Kidney tubule cell (primary cell): Measurements from ENCODE around the gene ARHGAP6.
"Not testable (repeated sequence)": the region's sequence is repeated elsewhere in the genome, so short reads cannot be mapped to it uniquely, and the experiment has no call there.

Experiments
- DNase-seq: peaks from one replicate; pipeline ENCODE4 v3.0.0-alpha.2; 2018; ENCODE audit warnings: low spot score

ARHGAP6 gene

DNA sequence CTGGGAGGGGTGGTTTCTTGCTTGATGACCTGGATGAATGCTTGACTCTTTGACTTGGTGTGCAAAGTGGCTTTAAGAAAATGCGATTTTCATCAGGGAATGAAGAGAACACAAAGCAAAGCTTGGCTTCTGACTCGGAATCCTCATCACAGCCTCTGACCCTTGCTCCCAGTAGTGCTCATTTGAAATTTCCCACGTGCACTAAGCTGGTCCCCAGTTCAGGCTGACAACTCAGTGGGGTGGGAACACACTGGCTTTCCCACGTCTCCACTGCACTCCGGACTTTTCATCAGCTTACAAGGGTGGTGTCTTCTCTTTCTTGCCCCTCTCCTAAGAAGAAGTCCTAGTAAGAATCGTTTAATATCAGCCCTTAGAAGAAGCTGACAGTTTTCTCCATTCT is 501.3 kb downstream of the ARHGAP6 start:
- DNase-seq, result no peak

DNA sequence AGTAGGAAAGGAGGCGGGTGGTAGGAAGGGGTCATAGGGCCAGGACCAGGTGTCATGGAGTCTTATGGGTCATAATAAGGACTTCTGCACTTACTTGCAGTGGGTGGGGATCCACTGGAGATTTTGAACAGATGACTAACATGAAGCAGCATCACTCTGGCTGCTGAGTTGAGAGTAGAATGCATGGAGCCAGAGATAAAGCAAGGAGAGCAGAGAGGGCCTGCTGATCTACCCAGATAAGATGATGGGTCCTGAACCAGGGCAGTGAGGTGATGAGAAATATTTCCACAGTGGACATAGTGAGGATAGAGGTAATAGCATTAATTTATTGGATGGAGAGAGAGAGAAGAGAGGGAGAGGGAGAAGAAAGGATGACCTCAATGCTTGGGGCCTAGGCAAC is 506.6 kb downstream of the ARHGAP6 start:
- DNase-seq, result no peak

DNA sequence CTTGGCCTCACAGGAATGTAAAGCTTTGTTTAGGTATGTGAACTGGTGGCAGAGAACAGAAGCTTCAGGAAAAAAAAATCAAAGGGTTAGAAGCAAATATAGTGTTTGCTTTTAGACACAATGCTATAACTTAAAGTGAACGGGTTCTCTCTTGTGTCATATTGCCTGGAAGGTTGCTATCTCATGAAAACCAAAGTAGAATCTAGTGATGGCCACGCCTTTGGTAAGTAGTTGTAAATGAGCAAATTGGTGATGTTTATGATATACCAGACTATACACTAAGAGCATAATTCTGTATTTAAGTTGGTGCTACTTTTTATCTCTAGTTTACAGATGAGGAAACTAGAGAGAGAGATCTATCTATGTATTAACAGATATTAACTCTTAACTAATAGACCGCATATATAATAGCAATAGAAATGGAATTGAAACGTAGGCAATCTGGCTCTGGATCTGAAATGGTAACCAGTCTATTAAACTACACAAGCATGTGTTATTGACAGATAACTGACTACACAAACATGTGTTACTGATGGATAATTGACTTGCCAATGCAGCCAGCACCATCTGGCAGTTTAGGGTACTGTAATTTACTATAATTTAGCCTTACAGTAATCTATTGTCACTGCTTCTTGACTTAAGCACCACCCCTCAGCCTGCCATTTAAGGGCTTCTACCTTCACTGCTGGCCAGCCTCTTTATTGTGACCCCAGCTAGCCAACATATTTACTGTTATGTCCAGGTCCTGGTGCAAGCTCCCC is 513.7 kb downstream of the ARHGAP6 start:
- DNase-seq, result no peak

DNA sequence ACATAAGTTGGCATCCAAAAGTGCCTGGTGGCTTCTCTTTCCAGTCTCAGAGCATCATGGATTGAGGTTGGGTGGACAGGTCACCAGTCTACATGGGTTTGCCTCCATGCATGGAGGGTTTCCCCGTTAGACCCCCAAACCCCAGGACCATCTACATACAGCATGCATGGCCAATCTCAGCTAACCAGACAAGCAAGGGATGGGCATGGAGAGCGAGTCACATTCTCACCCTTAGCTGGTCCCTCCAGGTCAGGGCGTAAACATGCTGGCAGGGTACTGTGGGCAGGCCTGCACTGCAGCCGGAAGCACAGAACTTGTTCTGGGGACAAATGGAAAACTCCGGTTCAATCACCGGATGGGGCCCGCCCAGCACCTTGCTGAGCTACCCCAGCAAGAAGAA is 517.3 kb downstream of the ARHGAP6 start:
- no peak for DNase-seq

DNA sequence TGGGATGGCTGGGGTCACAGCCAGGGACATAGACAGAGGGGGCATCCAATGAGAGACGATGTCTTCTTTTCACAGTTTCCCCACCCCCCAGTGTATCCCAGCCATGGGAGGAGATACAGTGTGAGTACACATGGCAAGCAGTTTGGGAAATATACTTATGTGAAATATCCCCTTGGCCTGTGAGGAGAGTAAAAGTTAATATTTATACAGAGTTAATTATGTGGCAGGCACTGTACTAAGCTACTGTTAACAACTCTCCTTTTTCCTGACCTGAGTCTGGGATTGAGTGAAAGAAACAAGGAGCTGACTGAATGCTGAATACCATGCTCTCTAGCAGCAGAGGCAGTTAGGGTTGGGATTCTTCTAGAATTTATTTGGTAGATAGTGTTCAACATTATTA is 519.3 kb downstream of the ARHGAP6 start:
- peak; percentile 4 for DNase-seq

DNA sequence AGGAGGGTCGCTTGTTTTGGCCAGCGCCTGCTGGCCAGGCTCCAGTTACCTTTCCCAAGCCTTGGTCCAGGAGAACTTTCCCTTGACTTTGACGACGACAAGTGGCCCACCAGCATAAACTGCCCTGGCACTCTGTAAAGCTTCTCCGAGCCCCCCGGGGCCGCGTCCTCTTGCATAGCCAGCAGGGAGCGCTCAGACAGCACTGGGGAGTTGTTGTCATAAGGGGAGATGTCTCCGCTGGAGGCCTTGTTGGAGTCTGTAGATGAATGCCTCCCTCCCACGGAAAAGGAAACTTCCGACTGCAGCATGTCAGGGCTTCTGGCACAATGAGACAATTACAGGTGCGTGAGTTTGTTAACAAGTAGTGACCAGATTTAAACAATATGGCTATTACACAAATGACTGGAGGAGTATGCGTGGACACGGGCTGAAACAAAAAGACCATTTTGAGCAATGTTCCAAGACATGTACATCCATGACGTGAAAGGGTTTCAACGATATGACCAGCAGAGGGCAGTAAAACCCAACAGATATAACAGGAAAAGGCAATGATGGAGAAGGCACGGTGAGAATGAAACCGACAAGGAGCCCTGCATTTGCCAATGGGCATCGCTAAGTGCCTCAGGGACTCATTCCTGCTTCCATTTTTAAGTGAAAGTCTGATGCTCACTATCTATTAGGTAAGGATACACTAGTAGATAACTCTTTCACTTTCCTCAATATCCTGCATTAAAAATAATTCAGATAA is 521.6 kb downstream of the ARHGAP6 start:
- DNase-seq, result peak; percentile 79

DNA sequence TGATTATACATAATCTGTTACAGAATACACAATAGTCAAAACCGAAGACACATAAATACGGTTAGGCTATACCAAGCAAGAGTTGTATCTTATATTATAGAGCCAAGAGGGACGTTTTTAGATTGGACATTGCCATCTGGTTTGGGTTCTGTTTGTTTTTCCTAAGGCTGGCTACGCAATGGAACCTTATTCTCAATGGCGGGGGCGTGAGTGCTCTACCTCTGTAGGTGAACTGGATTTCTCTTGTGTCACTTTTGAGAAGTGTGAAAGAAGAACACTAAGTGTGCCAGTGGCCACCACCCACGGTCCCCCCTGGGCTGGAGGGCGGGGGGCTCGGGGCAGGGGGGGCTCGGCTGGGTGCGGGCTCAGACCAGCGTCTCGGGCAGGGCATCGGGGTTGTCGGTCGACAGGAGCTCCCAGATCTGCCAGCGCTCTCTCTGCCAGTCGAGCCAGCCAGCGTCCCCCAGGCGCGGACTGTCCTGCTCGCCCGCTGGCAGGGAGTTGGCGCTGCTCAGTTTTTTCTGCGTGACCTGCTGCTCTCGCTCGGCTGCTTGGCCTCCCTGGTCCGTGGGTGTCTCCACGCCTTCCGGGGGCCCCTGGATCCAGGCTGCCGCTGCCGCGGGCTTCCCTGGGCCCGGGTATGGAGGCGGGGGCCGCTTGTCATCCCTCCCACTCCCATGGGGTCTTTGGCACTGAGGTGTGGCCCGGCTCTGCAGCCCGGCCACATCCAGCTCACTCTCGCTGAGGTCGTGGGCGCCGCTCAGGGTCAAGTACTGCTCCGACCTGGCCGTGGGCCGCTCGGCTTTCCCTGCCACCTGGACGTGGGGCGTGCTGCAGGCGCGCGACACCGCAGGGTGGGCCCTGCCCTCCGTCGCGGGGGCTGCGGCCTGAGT is 527.0 kb downstream of the ARHGAP6 start:
- no peak for DNase-seq

DNA sequence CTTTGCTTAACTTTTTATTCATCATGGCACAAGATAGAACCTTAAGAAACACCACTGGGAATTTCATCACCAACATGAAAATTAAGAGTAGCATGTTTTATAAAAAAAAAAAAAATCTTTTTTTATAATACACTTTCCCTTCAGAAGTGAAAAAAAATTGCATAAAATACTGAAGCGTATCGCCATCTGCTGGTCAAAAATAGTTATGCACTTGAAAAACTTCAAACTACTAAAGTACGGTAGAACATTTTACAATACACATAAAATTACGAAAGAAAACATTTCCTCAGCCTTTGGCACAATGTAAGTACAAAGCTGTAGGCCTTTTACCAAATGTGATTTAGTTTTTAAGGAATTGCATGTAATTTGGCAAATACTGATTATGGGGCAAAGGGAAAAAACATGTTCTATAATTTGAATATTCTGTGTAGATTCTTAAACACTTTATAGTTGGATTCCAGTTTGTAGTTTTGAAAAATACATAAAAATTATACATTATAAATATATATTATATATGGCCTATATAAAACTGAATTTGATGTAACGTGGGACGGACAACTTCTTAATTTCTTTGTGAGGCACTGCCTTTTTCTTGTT is 528.1 kb downstream of the ARHGAP6 start:
- peak; percentile 29 for DNase-seq

DNA sequence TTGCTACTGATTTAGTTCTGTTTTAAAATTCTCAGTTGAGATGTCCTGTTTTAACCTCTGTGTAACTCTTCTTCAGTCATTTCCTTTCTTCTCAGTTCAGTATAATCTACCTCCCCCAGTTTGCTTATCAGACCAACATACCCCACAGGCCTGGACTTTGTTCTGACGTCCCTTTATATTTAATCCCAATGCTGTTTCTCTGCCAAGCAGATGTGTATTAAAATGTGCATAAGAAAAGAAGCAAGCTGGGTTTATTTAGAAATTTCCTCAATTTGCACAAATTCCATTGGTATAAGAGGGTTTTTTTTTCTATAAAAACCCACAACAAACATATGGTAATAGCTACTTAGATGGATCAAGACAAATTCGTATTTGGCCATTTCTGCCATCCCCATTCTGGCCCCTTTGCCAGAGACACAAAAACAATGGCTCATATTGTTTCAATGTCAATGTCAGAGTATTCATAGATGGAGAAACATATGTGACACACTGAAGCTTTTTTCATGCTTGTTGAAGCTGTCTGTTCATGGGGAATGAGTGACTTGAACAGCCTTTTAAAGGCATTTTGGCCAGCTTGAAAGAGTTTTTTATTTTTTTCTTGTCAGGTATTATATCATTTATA is 530.0 kb downstream of the ARHGAP6 start:
- DNase-seq, result no peak

DNA sequence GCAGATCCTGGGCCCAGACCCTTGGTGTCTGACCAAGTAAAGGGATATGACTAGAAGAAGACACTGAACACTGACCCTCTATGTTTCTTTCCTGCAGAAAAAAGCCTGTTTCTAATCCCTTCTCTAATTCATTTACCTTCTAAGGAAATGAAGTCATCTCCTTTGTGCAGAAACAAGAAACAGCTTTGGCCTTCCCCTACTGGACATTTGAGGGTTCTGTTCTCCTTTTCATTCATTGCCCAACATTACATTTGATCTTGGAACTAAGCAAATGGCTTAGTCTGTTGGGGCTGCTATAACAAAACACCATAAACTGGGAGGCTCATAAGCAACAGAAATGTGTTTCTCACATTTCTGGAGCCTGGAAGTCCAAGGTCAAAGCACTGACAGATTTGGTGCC is 534.6 kb downstream of the ARHGAP6 start:
- no peak for DNase-seq

DNA sequence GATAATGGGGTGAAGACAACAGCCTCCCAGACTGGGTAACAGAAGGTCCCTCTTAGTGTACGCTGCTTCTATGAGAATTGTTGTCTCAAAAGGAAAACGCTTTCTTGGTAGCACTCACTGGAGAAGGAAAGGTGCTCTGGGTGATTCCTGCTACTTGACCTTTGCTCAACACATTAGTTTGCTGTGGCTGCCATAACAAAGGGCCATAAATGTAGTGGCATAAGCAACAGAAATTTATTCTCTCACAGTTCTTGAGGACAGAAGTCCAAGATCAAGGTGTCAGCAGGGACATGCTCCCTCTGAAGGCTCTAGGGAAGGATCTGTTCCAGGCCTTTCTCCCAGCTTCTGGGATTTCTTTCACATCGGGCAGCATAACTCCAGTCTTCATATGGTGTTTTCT is 535.6 kb downstream of the ARHGAP6 start:
- DNase-seq, result no peak

DNA sequence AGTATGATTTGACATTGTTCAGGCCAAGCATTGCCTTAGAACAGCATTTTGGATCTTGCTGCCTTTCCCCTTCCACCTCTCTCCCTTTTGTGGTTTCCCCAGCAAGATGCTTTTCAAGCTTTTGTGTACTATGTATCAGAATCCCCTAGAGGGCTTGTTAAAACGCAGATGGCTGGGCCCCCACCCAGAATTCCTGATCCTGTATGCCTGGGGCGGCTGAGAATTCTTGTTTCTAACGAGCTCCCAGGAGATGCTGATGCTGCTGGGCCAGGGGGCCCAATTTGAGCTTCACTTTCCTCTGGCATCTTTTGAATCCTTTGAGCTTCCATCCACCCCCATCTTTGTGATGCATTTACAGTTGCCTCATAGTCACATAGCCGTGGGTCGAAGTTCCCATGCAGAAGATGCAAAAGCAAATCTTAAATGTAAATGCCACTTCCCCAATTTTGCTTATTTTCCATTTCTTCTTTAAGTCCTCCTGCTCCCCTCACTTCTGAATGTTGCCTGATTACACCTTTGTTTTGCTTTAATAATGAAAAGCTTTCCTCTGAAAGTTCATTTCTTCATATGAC is 536.1 kb downstream of the ARHGAP6 start:
- DNase-seq, result no peak

DNA sequence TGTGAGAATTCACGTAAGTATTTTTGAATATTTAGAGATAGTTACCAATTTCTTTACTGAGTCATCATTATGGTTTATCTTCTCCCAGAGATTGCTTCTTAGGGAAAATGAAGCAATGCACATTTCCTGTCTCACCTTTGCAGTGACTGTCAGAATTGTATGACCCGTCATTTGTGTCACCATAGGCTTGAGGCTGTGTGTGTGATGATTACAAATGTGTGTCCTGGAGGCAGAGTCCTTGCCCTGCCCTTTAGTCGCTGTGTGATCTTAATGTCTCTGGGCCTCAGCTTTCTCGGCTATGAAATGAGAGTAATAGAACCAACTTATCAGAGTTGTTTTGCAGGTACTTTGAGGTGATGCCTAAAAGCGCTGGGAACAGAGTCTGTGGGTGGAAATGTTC is 540.7 kb downstream of the ARHGAP6 start:
- DNase-seq, result peak; percentile 2

DNA sequence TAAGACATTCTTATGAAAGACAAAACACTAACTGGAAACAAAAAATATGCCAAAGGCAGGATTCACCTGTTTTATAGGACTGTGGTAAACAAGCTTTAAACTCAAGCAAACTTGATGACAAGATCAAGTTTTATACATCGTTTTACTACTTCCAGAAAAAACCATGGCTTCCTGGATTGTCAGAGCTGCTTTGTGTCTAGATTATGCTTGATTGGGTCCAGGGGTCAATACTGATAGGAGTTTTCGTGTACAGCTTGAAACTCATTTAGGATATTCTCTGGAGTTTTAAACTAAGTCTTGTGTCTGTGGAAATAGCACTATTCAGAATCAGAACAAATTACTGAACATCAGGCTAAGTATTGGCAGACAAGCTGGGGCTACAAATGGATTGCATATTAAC is 541.6 kb downstream of the ARHGAP6 start:
- DNase-seq, result no peak

DNA sequence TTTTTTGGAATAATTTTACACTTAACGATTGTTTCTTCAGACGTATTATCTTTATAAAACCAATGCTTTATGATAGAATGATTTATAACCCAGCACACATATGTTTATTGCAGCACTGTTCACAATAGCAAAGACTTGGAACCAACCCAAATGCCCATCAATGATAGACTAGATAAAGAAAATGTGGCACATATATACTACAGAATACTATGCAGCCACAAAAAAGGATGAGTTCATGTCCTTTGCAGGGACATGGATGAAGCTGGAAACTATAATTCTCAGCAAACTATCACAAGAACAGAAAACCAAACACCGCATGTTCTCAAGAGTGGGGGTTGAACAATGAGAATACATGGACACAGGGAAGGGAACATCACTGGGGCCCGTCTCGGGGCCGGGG is 542.6 kb downstream of the ARHGAP6 start:
- not testable (repeated sequence) for DNase-seq

DNA sequence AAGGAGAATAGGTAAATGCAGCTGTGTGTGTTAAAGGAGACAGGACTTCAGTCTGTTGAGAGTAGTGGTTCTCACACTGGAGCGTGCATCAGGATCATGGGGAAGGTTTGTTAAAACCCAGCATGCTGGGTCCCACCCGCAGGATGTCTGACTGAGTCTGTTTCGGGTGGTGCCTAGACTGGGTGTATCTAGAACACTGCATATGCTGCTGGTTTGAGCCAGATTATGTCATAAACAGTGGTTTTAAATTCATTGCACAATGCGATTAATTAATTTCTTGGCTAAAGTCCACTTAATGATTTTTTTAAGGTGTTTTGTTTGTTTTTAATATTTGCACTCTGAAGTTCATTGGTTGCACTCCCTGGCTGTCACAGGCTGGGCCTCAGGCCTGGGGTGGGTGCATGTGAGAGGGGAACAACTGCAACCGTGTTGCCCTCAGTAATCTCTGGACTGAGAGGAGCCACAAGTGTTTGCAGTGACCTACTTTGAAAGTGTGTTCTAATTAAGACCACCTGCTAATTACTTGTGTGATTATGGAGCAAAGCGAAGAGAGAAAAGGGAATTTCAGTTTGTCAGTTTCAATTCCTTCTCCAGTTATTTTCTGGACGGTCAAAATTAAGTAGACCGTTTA is 546.3 kb downstream of the ARHGAP6 start:
- no peak for DNase-seq

DNA sequence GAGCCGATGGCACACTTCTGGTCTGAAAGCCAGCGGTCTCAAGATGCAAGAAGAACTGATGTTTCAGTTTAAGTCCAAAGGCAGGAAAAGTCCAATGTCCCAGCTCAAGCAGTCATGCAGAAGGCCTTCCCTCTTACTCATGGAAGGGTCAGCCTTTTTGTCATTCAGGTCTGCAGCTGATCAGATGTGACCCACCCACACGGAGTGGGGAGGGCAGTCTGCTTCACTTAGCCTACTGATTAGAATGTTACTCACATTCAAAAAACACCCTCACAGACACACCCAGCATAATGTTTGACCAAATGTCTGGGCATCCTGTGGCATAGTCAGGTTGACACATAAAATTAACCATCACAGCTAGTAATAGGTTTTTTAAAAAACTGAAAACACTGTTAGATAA is 548.0 kb downstream of the ARHGAP6 start:
- DNase-seq, result peak; percentile 73

DNA sequence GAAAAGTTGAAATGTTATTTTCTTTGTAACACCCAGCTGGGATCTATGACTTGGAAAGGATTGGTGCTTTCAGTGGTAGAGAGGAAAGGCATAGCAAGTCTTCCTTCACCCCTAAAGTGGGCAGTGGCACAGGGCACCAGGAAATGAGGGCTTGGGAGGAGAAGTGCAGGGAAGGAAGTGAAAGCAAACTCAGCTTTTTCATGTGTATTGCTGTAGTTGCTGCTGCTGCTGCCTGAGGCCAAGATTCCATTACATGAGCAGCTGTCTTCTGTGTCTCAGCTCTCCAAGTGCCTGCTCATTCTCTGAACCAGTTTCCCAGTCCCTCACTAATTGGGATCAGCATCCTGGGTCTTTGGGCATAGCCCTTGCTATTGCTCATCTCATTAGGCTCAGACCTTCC is 552.0 kb downstream of the ARHGAP6 start:
- DNase-seq, result peak; percentile 10

DNA sequence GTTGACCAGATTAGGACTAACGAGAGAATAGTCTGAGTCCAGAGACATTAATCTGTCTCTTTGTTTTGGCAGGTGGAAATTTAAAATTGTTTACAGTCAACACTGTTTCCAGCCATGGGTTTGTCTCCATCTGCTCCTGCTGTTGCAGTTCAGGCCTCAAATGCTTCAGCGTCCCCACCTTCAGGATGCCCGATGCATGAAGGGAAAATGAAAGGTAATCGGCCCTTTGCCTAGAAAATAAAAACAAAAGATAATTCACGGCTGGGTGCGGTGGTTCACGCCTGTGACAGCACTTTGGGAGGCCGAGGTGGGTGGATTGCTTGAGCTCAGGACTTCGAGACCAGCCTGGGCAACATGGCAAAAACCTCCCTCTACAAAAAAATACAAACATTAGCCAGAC is 553.8 kb downstream of the ARHGAP6 start:
- no peak for DNase-seq

DNA sequence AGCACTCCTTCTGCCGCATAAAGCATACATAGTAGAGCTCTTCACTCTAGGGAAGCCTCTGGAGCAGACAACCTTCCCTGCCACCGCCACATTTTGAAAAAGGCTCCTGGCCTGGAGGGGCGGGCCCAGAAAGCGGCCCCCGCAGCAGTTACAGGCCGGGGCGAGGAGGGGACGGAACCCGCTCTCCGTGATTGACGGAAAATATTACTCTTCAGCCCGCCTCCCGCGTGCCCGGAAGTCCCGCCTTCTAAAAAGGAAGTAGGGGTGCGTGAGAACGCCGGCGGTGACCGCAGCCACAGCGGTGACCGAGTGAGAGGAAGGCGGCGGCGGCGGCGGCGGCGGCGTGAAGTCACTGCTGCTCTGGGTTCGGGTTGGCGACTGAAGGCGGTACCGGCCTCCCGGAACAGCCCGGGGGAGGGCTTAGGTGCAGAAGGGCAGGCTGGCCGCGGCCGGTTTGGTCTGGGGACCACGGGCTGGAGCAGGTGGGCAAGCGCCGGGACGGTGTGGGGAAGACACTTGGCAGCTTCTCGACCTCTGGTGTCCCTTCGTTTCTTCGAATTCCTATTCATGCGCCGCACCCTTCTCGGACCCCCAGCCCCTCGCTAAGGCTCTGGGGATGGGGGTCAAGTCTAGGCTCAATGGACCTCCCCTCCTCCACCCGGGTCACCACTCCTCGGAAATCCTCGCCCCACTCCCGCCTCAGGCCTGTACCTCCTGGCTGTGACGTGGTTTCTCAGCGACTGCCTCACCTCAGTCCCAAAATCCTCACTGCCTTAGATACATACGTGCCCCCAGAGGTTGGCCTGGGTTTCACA is 554.5 kb downstream of the ARHGAP6 start, which contains the start of gene HCCS:
TSS of gene HCCS (plus strand) at position 296 of the 815 bp plus-strand sequence. CDS start 729 bp downstream, outside the sequence.
- peak; percentile 89 for DNase-seq
